Measurements from ENCODE around the gene KCNQ2.

DNA sequence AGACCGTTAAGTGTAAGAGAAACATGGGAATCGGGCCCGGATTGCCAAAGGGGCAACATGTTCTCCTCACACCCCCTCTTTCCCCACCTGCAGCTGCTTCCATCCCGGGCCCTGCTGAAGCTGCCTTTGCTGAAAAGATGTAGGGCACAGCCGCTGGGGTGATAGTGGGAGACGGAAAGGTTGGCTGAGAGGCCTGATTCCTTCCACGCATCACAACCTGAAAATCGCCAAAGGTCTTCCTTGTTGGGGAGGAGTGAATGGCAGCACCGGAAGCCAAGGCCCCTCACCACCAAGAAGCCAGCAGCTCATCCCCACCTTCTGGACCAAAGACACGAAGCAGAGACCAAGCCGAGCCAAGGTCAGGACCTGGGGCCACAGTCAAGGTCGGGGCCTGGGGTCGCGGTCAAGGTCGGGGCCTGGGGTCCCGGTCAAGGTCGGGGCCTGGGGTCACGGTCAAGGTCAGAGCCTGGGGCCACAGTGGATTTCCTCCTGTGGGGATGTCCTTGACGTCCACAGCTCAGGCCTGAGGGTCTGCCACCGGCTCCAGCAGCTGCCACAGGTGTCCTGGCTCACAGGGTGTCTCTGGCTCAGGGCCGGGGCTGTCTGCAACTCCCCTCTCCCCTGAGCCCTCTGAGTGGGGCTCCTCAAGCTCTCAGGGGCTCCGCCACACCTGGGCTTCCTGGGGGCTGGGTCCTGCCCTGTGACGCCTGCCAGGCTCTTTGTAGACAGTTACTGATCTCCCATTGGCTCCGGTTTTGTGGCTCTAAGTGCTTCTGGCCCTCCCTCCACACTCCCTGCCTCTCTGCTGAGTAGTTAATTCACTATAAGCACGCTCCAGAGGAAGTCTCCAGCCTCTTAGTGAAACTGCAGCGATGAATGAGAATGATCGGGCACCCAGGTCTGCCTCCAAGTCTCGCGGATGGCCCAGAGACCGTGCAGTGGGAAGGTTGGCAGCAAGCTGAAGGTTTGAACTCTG lies 105.8 kb downstream of the KCNQ2 start:
- no peak for TF ChIP-seq GATA2 (IDR thresholded peaks at IDR 0.05; ENCODE audit: low read depth, low read length)
- TF ChIP-seq GATA3 (IDR thresholded peaks at IDR 0.05; ENCODE audit: low read depth, low read length): no peak
